Measurements from ENCODE around the gene SYT17.

GRCh38 chr16:19290860-19291259 is 122.8 kb downstream of the SYT17 start:
- TF ChIP-seq CTCF (IDR thresholded peaks at IDR 0.05) (no peak), POLR2A (IDR thresholded peaks at IDR 0.05) (no peak)
